HepG2 (cell line): ENCODE measurements around the gene CDX2. TPM values are rescaled to one million over a fixed set of nuclear protein-coding genes. Genes with fewer than 3 reads are reported as not detected.
A peak's percentile ranks its signal among the peaks of the same experiment; 100 is the strongest.

Experiments
- BATF2 ChIP-seq: sonication (generic); formaldehyde crosslinking; IDR thresholded peaks from 2 replicates; pipeline ENCODE4 v1.8.0; 2022; ENCODE audit warnings: mild to moderate bottlenecking, missing genetic modification reagents, moderate library complexity
- CREM ChIP-seq, 2 experiments: sonication (generic) in 1 of 2; formaldehyde crosslinking in 1 of 2; IDR thresholded peaks; 2 replicates each; pipeline versions ENCODE4 v1.4.0 to v1.6.1; 2016 to 2020; ENCODE audit warnings: antibody characterized with exemption in 1 of 2, mild to moderate bottlenecking in 1 of 2, missing genetic modification reagents in 1 of 2
- ISL2 ChIP-seq: sonication (generic); formaldehyde crosslinking; IDR thresholded peaks from 2 replicates; pipeline ENCODE4 v1.5.0; 2020; ENCODE audit warnings: missing genetic modification reagents
- KIAA2018 ChIP-seq: sonication (generic); formaldehyde crosslinking; IDR thresholded peaks from 2 replicates; pipeline ENCODE4 v1.5.0; 2020; ENCODE audit warnings: mild to moderate bottlenecking, missing genetic modification reagents, borderline replicate concordance
- SMAD9 ChIP-seq: sonication (generic); formaldehyde crosslinking; IDR thresholded peaks from 2 replicates; pipeline ENCODE4 v1.5.1; 2020; ENCODE audit warnings: mild to moderate bottlenecking, missing genetic modification reagents
- SYNCRIP ChIP-seq: fragments of 200-400 bp; formaldehyde crosslinking; IDR thresholded peaks from 2 replicates; pipeline ENCODE4 v1.6.1; 2018; ENCODE audit warnings: mild to moderate bottlenecking, low read depth, low read length; ENCODE audit not compliant: insufficient read depth
- ZNF282 ChIP-seq: fragments of 450-650 bp; IDR thresholded peaks from 2 replicates; pipeline ENCODE4 v1.6.1; 2018; ENCODE audit not compliant: partially characterized antibody
- ZNF407 ChIP-seq: sonication (generic); formaldehyde crosslinking; IDR thresholded peaks from one replicate; pipeline ENCODE4 v1.5.1; 2020; ENCODE audit warnings: mild to moderate bottlenecking, missing genetic modification reagents; ENCODE audit errors: not compliant biosample characterization
- ZSCAN31 ChIP-seq: sonication (generic); formaldehyde crosslinking; IDR thresholded peaks from 2 replicates; pipeline ENCODE4 v1.5.0; 2020; ENCODE audit warnings: low read depth, mild to moderate bottlenecking, missing genetic modification reagents
- polyA plus RNA-seq, 8 experiments: library from polyadenylated mRNA; depleted of rRNA in 3 of 8; stranded (reverse) in 7 of 8; unstranded in 1 of 8; fragments of >200 nt; fragmentation: Illumina TruSeq in 4 of 8; extraction: Trizol in 4 of 8; gene quantifications; 2 replicates each; pipeline versions ENCODE4 v1.2.1 to v1.2.3, GENCODE V29; 2011 to 2016; ENCODE audit warnings: low read depth in 4 of 8, missing spikeins in 1 of 8, mixed read lengths in 1 of 8; ENCODE audit not compliant: insufficient read depth in 1 of 8
- total RNA-seq, 5 experiments: library from RNA; depleted of rRNA; stranded (reverse); fragments of >200 nt; fragmentation: Illumina TruSeq; extraction: Trizol; gene quantifications; 2 replicates each; pipeline ENCODE4 v1.2.3, GENCODE V29; 2016; ENCODE audit warnings: low read depth in 1 of 5

The CDX2 gene
- total and polyA plus RNA-seq, 2 of the 13 experiments (the other 11 are each of a cell fraction or from before 2014, with no cell fraction given), result 0.04 TPM; not detected in 1

GRCh38 chr13:27960362-27961226 is 8.5 kb downstream of the CDX2 start (continued):
- TF ChIP-seq ZNF407 (CRISPR knock-in tag) (no peak), SYNCRIP (no peak), BATF2 (peak; percentile 66; the same call in 1 of the 2 replicates), SMAD9 (CRISPR knock-in tag) (no peak), ZSCAN31 (CRISPR knock-in tag) (0 out of 2 replicates have a peak, but pooled peaks have one; percentile 65), CREM (IDR thresholded peaks at IDR 0.05) (peak; percentile 35; the same call in 1 of the 2 replicates), CREM (CRISPR knock-in tag; IDR thresholded peaks at IDR 0.05) (no peak), ISL2 (CRISPR knock-in tag) (peak; percentile 62), KIAA2018 (CRISPR knock-in tag) (no peak), ZNF282 (no peak)
